Measurements from ENCODE around the gene SLC1A5. TPM values are rescaled to one million over a fixed set of nuclear protein-coding genes. Genes with fewer than 3 reads are reported as not detected.

The SLC1A5 gene
- total RNA-seq, 1 experiment from 2014 or later, result 284 TPM

- RAD21 ChIA-PET (ENCODE audit: low non-redundant PET in 1 of 2, low total read pairs in 2 of 2, uncharacterized antibody in 2 of 2, unreplicated experiment in 2 of 2), result no interaction called here
- no TSS peak for BruUV-seq (replicated peaks)
- Histone ChIP-seq H3K79me2 (ENCODE audit: insufficient read depth, low read length) (peaks cover 66% of the 10 kb centered on the region), H3K4me3 (replicated peaks in 1 of 2; ENCODE audit: low read depth in 1 of 2, low read length in 2 of 2) (no peak overlapping the region), H3K4me1 (ENCODE audit: control insufficient read depth in 1 of 2, insufficient read depth in 2 of 2, low read length in 2 of 2) (peaks cover 0 to 16% of the 10 kb centered on the region in 2 experiments; a peak in 2 of 4 replicates), H3K36me3 (ENCODE audit: control insufficient read depth in 1 of 2, insufficient read depth in 2 of 2, low read length in 2 of 2) (peaks cover 53 to 61% of the 10 kb centered on the region in 2 experiments), H2AFZ (ENCODE audit: low read depth, low read length, poor library complexity, severe bottlenecking) (no peak overlapping the region), H3K9me2 (ENCODE audit: insufficient read depth) (no peaks in the 10 kb centered on the region), H3K27me3 (ENCODE audit: insufficient read depth, low read length) (no peaks in the 10 kb centered on the region), H3K9ac (ENCODE audit: low read length) (no peak overlapping the region), H3K27ac (ENCODE audit: low read depth, low read length) (no peak overlapping the region), H4K20me1 (ENCODE audit: insufficient read depth) (peaks cover under 1% of the 10 kb centered on the region; the same call in 1 of the 2 replicates), H3K4me2 (ENCODE audit: low read length) (no peak overlapping the region), H3K9me3 (ENCODE audit: control insufficient read depth in 1 of 2, insufficient read depth in 1 of 2, low read depth in 1 of 2, low read length in 2 of 2) (no peaks in the 10 kb centered on the region)
- no peak for DNase-seq (ENCODE audit: low read depth, low spot score)
- POLR2A ChIA-PET, result interaction anchor here (1.3 kb wide), 1 partner anchor 60 kb away, joined by 3 read pairs; the partner anchor contains the start of gene SLC1A5
- TF ChIP-seq CTCF (IDR thresholded peaks at IDR 0.05 in 2 of 3, conservative IDR thresholded peaks at IDR 0.05 in 1 of 3; ENCODE audit: borderline replicate concordance in 1 of 3, insufficient read depth in 1 of 3, low read depth in 2 of 3, low read length in 2 of 3) (no peak), JUND (IDR thresholded peaks at IDR 0.05) (no peak), EGR1 (IDR thresholded peaks at IDR 0.05; ENCODE audit: low read depth) (no peak), ZNF274 (IDR thresholded peaks at IDR 0.05; ENCODE audit: low read depth, low read length) (no peak), YY1 (IDR thresholded peaks at IDR 0.05; ENCODE audit: extremely low read depth, insufficient replicate concordance, low read depth, low read length) (no peak), CEBPB (IDR thresholded peaks at IDR 0.05; ENCODE audit: low read depth) (no peak), EZH2phosphoT487 (IDR thresholded peaks at IDR 0.05; ENCODE audit: borderline replicate concordance) (no peak)
- intact Hi-C loops (cut with micrococcal nuclease), result loop anchor here (10.0 kb wide), 1 partner anchor 113 kb away; no protein-coding TSS in a partner anchor
- CTCF ChIA-PET, result interaction anchor here (0.6 to 1.7 kb wide), 6 partner anchors 10 to 102 kb away, joined by 3 to 6 read pairs (median 4); partner anchors contain the start of gene PRKD2
- ATAC-seq, result no peak
Measured at GRCh38 chr19:46728208-46728607, 60.2 kb downstream of the SLC1A5 start.

All from HCT116 (cell line).